WTC11 (cell line): Measurements from ENCODE around the gene CLEC5A.

Experiments
- CBFB ChIP-seq: sonication (generic); formaldehyde crosslinking; IDR thresholded peaks from 2 replicates; pipeline ENCODE4 v1.8.1; 2022; ENCODE audit warnings: mild to moderate bottlenecking, low read depth, missing genetic modification reagents
- CREB1 ChIP-seq: sonication (generic); formaldehyde crosslinking; IDR thresholded peaks from 2 replicates; pipeline ENCODE4 v1.8.0; 2023; ENCODE audit warnings: mild to moderate bottlenecking, missing genetic modification reagents
- CREM ChIP-seq: sonication (generic); formaldehyde crosslinking; IDR thresholded peaks from 2 replicates; pipeline ENCODE4 v1.8.1; 2022; ENCODE audit warnings: mild to moderate bottlenecking, missing genetic modification reagents, moderate library complexity
- FOXJ3 ChIP-seq: sonication (generic); formaldehyde crosslinking; IDR thresholded peaks from 2 replicates; pipeline ENCODE4 v1.9.0; 2021; ENCODE audit warnings: missing genetic modification reagents, mild to moderate bottlenecking, borderline replicate concordance
- IRF2 ChIP-seq: sonication (generic); formaldehyde crosslinking; IDR thresholded peaks from 2 replicates; pipeline ENCODE4 v1.8.0; 2022; ENCODE audit warnings: low read depth, missing genetic modification reagents, borderline replicate concordance
- JAZF1 ChIP-seq: fragments of 250-450 bp; sonication (Bioruptor Pico); IDR thresholded peaks from 2 replicates; pipeline ENCODE4 v1.9.0; 2021; ENCODE audit warnings: moderate library complexity, mild to moderate bottlenecking, inconsistent platforms
- NR1H2 ChIP-seq: sonication (generic); formaldehyde crosslinking; IDR thresholded peaks from 2 replicates; pipeline ENCODE4 v1.9.0; 2021; ENCODE audit warnings: mild to moderate bottlenecking, moderate library complexity, missing genetic modification reagents
- SP1 ChIP-seq: sonication (generic); formaldehyde crosslinking; conservative IDR thresholded peaks from 2 replicates; pipeline ENCODE4 v1.8.1; 2022; ENCODE audit warnings: missing genetic modification reagents
- TEAD1 ChIP-seq: sonication (generic); formaldehyde crosslinking; IDR thresholded peaks from 2 replicates; pipeline ENCODE4 v1.8.0; 2022; ENCODE audit warnings: mild to moderate bottlenecking, missing genetic modification reagents
- TEAD4 ChIP-seq: sonication (generic); formaldehyde crosslinking; IDR thresholded peaks from 2 replicates; pipeline ENCODE4 v1.8.0; 2022; ENCODE audit warnings: mild to moderate bottlenecking, missing genetic modification reagents
- TF ChIP-seq, protein P1 (sequence below): sonication (generic); formaldehyde crosslinking; IDR thresholded peaks from 2 replicates; pipeline ENCODE4 v1.8.1; 2023; ENCODE audit warnings: mild to moderate bottlenecking, missing genetic modification reagents, moderate library complexity
- TF ChIP-seq, protein P2 (sequence below): fragments of 200-600 bp; IDR thresholded peaks from 2 replicates; pipeline ENCODE4 v1.8.0; 2022; ENCODE audit warnings: antibody characterized with exemption
- TF ChIP-seq, protein P3 (sequence below): sonication (generic); formaldehyde crosslinking; IDR thresholded peaks from 2 replicates; pipeline ENCODE4 v1.8.1; 2022; ENCODE audit warnings: low read depth, mild to moderate bottlenecking, moderate library complexity, missing genetic modification reagents, borderline replicate concordance
- TF ChIP-seq, protein P4 (sequence below): sonication (generic); formaldehyde crosslinking; IDR thresholded peaks from 2 replicates; pipeline ENCODE4 v1.8.1; 2023; ENCODE audit warnings: mild to moderate bottlenecking, missing genetic modification reagents

DNA sequence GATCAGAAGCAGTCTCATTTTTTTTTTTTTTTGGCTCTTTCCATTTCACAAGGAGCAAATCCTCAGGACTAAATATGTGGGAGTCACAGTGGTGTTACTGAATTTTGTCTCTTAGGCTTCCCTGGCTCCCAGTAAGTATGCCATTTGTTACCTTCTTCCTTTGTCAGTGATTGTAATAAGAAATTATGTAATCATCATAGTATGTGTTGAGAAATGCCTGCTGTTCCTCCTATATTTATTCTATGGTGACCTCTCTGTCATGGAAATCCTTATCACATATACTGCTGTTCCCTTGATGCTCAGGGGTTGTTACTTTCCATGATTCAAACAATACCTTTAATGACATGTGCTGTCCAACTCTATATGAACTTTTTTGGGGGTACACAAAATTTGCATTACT is 35.4 kb downstream of the CLEC5A start:
- TF ChIP-seq CREB1 (CRISPR knock-in tag): no peak
- TF ChIP-seq, protein P1, sequence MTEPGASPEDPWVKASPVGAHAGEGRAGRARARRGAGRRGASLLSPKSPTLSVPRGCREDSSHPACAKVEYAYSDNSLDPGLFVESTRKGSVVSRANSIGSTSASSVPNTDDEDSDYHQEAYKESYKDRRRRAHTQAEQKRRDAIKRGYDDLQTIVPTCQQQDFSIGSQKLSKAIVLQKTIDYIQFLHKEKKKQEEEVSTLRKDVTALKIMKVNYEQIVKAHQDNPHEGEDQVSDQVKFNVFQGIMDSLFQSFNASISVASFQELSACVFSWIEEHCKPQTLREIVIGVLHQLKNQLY: no peak
- TF ChIP-seq NR1H2 (CRISPR knock-in tag): no peak
- TF ChIP-seq, protein P2, sequence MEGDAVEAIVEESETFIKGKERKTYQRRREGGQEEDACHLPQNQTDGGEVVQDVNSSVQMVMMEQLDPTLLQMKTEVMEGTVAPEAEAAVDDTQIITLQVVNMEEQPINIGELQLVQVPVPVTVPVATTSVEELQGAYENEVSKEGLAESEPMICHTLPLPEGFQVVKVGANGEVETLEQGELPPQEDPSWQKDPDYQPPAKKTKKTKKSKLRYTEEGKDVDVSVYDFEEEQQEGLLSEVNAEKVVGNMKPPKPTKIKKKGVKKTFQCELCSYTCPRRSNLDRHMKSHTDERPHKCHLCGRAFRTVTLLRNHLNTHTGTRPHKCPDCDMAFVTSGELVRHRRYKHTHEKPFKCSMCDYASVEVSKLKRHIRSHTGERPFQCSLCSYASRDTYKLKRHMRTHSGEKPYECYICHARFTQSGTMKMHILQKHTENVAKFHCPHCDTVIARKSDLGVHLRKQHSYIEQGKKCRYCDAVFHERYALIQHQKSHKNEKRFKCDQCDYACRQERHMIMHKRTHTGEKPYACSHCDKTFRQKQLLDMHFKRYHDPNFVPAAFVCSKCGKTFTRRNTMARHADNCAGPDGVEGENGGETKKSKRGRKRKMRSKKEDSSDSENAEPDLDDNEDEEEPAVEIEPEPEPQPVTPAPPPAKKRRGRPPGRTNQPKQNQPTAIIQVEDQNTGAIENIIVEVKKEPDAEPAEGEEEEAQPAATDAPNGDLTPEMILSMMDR: no peak
- no peak for TF ChIP-seq FOXJ3
- no peak for TF ChIP-seq CREM (CRISPR knock-in tag)
- TF ChIP-seq SP1 (CRISPR knock-in tag): no peak
- no peak for TF ChIP-seq TEAD1 (CRISPR knock-in tag)
- TF ChIP-seq, protein P3, sequence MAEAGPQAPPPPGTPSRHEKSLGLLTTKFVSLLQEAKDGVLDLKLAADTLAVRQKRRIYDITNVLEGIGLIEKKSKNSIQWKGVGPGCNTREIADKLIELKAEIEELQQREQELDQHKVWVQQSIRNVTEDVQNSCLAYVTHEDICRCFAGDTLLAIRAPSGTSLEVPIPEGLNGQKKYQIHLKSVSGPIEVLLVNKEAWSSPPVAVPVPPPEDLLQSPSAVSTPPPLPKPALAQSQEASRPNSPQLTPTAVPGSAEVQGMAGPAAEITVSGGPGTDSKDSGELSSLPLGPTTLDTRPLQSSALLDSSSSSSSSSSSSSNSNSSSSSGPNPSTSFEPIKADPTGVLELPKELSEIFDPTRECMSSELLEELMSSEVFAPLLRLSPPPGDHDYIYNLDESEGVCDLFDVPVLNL (CRISPR knock-in tag): no peak
- no peak for TF ChIP-seq JAZF1 (CRISPR knock-in tag)
- no peak for TF ChIP-seq IRF2 (CRISPR knock-in tag)
- TF ChIP-seq, protein P4, sequence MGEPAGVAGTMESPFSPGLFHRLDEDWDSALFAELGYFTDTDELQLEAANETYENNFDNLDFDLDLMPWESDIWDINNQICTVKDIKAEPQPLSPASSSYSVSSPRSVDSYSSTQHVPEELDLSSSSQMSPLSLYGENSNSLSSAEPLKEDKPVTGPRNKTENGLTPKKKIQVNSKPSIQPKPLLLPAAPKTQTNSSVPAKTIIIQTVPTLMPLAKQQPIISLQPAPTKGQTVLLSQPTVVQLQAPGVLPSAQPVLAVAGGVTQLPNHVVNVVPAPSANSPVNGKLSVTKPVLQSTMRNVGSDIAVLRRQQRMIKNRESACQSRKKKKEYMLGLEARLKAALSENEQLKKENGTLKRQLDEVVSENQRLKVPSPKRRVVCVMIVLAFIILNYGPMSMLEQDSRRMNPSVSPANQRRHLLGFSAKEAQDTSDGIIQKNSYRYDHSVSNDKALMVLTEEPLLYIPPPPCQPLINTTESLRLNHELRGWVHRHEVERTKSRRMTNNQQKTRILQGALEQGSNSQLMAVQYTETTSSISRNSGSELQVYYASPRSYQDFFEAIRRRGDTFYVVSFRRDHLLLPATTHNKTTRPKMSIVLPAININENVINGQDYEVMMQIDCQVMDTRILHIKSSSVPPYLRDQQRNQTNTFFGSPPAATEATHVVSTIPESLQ (CRISPR knock-in tag): no peak
- no peak for TF ChIP-seq CBFB
- no peak for TF ChIP-seq TEAD4 (CRISPR knock-in tag)
